ENCODE results near the gene FAM149A. TPM values are rescaled to one million over a fixed set of nuclear protein-coding genes. Genes with fewer than 3 reads are reported as not detected.

The FAM149A gene
- total and polyA plus RNA-seq, 2 donors (not counting 1 experiment from before 2014, with no cell fraction given), result 0.12 TPM; not detected in 1

DNA sequence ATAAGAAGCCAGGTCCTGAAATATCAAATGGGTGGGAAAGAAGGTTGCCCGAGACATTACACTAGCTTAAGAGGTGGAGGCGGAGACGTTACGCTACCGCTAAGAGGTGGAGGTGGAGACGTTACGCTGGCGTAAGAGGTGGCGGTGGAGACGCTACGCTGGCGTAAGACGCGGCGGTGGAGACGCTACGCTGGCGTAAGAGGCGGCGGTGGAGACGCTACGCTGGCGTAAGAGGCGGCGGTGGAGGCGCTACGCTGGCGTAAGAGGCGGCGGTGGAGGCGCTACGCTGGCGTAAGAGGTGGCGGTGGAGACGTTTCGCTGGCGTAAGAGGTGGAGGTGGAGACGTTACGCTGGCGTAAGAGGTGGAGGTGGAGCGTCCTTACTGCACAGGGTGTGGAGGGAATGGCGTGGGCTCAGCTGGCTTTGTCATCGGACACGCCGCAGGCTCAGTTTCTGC is 99.6 kb downstream of the FAM149A start:
- Mint-ChIP-seq H3K27me3 (no peaks in the 10 kb centered on the region), H3K4me1 (peaks cover 20% of the 10 kb centered on the region), H3K9me3 (ENCODE audit: insufficient read depth) (peaks cover 8% of the 10 kb centered on the region), H3K4me3 (peak overlapping the region; percentile 83), H3K27ac (peak overlapping the region; percentile 79)
- DNase-seq (peak; percentile 50), ATAC-seq (ENCODE audit: low read depth) (peak; percentile 52)
- Histone ChIP-seq H3K4me2 (replicated peaks; ENCODE audit: low read depth, low read length, poor library complexity, severe bottlenecking) (no peak overlapping the region), H3K79me2 (ENCODE audit: control insufficient read depth, insufficient read depth, low read length) (no peaks in the 10 kb centered on the region), H3K9ac (ENCODE audit: low read length) (no peak overlapping the region), H3K27ac (ENCODE audit: low read length in 2 of 2) (peak overlapping the region in 1 of 2 donors; percentile 64), H3K36me3 (replicated peaks in 1 of 2; ENCODE audit: control extremely low read depth in 1 of 2, control insufficient read depth in 1 of 2, extremely low read depth in 1 of 2, insufficient read depth in 2 of 2, low read length in 1 of 2) (no peaks in the 10 kb centered on the region), H3K4me1 (ENCODE audit: control insufficient read depth in 2 of 2, insufficient read depth in 2 of 2, low read length in 2 of 2) (peaks cover 0 to 4% of the 10 kb centered on the region in 2 donors), H2AFZ (ENCODE audit: insufficient read depth, low read depth, low read length, poor library complexity, severe bottlenecking) (no peak overlapping the region), H3K9me3 (ENCODE audit: control extremely low read depth in 1 of 3, control insufficient read depth in 2 of 3, insufficient read depth in 1 of 3, low read length in 2 of 3) (peaks cover 0 to 2% (median 0%) of the 10 kb centered on the region in 3 donors), H4K20me1 (ENCODE audit: control insufficient read depth, insufficient read depth, low read length, poor library complexity, severe bottlenecking) (no peaks in the 10 kb centered on the region), H3K4me3 (ENCODE audit: control extremely low read depth in 1 of 5, extremely low read depth in 1 of 5, insufficient read depth in 1 of 5, low read depth in 2 of 5, low read length in 4 of 5) (peak overlapping the region in 4 of 5 experiments; percentile 7 to 37 (median 14)), H3K27me3 (replicated peaks in 1 of 4; ENCODE audit: control extremely low read depth in 1 of 4, control insufficient read depth in 3 of 4, insufficient read depth in 4 of 4, low read length in 3 of 4) (no peaks in the 10 kb centered on the region)
- intact Hi-C loops (cut with micrococcal nuclease), result no loop called here
- 54% methylated on average over 27 of the region's 45 CpGs for WGBS (ENCODE audit: insufficient coverage)
- TF ChIP-seq, protein P1, sequence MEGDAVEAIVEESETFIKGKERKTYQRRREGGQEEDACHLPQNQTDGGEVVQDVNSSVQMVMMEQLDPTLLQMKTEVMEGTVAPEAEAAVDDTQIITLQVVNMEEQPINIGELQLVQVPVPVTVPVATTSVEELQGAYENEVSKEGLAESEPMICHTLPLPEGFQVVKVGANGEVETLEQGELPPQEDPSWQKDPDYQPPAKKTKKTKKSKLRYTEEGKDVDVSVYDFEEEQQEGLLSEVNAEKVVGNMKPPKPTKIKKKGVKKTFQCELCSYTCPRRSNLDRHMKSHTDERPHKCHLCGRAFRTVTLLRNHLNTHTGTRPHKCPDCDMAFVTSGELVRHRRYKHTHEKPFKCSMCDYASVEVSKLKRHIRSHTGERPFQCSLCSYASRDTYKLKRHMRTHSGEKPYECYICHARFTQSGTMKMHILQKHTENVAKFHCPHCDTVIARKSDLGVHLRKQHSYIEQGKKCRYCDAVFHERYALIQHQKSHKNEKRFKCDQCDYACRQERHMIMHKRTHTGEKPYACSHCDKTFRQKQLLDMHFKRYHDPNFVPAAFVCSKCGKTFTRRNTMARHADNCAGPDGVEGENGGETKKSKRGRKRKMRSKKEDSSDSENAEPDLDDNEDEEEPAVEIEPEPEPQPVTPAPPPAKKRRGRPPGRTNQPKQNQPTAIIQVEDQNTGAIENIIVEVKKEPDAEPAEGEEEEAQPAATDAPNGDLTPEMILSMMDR (IDR thresholded peaks at IDR 0.05), result no peak
- no peak for TF ChIP-seq EZH2 (IDR thresholded peaks at IDR 0.05; ENCODE audit: borderline replicate concordance, insufficient read depth, low read depth, low read length, poor library complexity, severe bottlenecking)
- CTCF ChIA-PET, result interaction anchor here (2.1 kb wide), 1 partner anchor 12 kb away, joined by 7 read pairs; no protein-coding TSS in a partner anchor
- POLR2A ChIA-PET, result no interaction called here

DNA sequence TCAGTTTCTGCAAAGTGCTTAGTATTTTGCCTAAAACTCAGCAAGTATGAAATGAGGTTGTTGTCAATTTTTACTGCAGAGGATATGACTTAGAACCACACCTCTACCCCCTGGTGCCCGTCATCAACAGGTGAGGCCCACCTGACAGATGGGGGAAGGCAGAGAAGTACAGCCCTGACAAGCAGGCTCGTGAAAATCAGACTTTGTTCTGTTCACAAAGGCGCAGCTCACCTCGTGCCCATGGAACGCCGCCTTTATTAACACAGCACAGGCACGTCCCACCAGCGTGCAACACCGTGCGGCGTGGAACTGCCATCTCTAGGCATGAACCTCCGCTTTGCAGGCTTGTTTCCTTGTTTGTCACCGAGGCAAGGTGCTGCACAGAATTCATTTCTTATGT is 100.2 kb downstream of the FAM149A start:
- Mint-ChIP-seq H3K4me3 (peak overlapping the region; percentile 83), H3K4me1 (peaks cover 20% of the 10 kb centered on the region), H3K27me3 (no peaks in the 10 kb centered on the region), H3K9me3 (ENCODE audit: insufficient read depth) (peaks cover 8% of the 10 kb centered on the region), H3K27ac (peak overlapping the region; percentile 79)
- no peak overlapping the region for H3K9ac ChIP-seq (ENCODE audit: low read length)
- ATAC-seq (ENCODE audit: low read depth) (no peak), DNase-seq (no peak)
- no peak overlapping the region for H2AFZ ChIP-seq (ENCODE audit: insufficient read depth, low read depth, low read length, poor library complexity, severe bottlenecking)
- no peaks in the 10 kb centered on the region for H3K79me2 ChIP-seq (ENCODE audit: control insufficient read depth, insufficient read depth, low read length)
- H3K4me1 ChIP-seq (ENCODE audit: control insufficient read depth in 2 of 2, insufficient read depth in 2 of 2, low read length in 2 of 2), result peaks cover 0 to 4% of the 10 kb centered on the region in 2 donors
- ChIA-PET POLR2A (no interaction called here), CTCF (interaction anchor here (2.1 kb wide), 1 partner anchor 12 kb away, joined by 7 read pairs; no protein-coding TSS in a partner anchor)
- peak overlapping the region; percentile 16 for H3K4me2 ChIP-seq (replicated peaks; ENCODE audit: low read depth, low read length, poor library complexity, severe bottlenecking)
- peak overlapping the region in 1 of 2 donors; percentile 64 for H3K27ac ChIP-seq (ENCODE audit: low read length in 2 of 2)
- H3K4me3 ChIP-seq (ENCODE audit: control extremely low read depth in 1 of 5, extremely low read depth in 1 of 5, insufficient read depth in 1 of 5, low read depth in 2 of 5, low read length in 4 of 5), result peak overlapping the region in 4 of 5 experiments; percentile 7 to 37 (median 14)
- no peaks in the 10 kb centered on the region for H4K20me1 ChIP-seq (ENCODE audit: control insufficient read depth, insufficient read depth, low read length, poor library complexity, severe bottlenecking)
- no peaks in the 10 kb centered on the region for H3K36me3 ChIP-seq (replicated peaks in 1 of 2; ENCODE audit: control extremely low read depth in 1 of 2, control insufficient read depth in 1 of 2, extremely low read depth in 1 of 2, insufficient read depth in 2 of 2, low read length in 1 of 2)
- 79% methylated on average over 12 of the region's 13 CpGs for WGBS (ENCODE audit: insufficient coverage)
- H3K9me3 ChIP-seq (ENCODE audit: control extremely low read depth in 1 of 3, control insufficient read depth in 2 of 3, insufficient read depth in 1 of 3, low read length in 2 of 3), result peaks cover 0 to 7% (median 3%) of the 10 kb centered on the region in 3 donors
- H3K27me3 ChIP-seq (replicated peaks in 1 of 4; ENCODE audit: control extremely low read depth in 1 of 4, control insufficient read depth in 3 of 4, insufficient read depth in 4 of 4, low read length in 3 of 4), result no peaks in the 10 kb centered on the region
- TF ChIP-seq, protein P1 (IDR thresholded peaks at IDR 0.05), result no peak
- TF ChIP-seq EZH2 (IDR thresholded peaks at IDR 0.05; ENCODE audit: borderline replicate concordance, insufficient read depth, low read depth, low read length, poor library complexity, severe bottlenecking), result no peak
- intact Hi-C loops (cut with micrococcal nuclease), result no loop called here

Data from B cell (primary cell).